IPS-20b (cell line): ENCODE measurements around the gene DISC1.
"Not testable (repeated sequence)": the region's sequence is repeated elsewhere in the genome, so short reads cannot be mapped to it uniquely, and the experiment has no call there.

Source experiments
- H3K27ac ChIP-seq: one replicate; pipeline ENCODE4 v1.5.1; 2013; ENCODE audit warnings: low read length
- H3K27me3 ChIP-seq: 2 replicates; pipeline ENCODE4 v1.6.1; 2013; ENCODE audit warnings: mild to moderate bottlenecking, low read length, inconsistent platforms; ENCODE audit not compliant: insufficient read depth
- H3K36me3 ChIP-seq: 2 replicates; pipeline ENCODE4 v1.6.1; 2013; ENCODE audit warnings: low read depth, mild to moderate bottlenecking, inconsistent platforms, low read length, moderate library complexity; ENCODE audit not compliant: insufficient read depth
- H3K4me1 ChIP-seq: 2 replicates; pipeline ENCODE4 v1.6.1; 2013; ENCODE audit warnings: mild to moderate bottlenecking, control low read depth, inconsistent platforms, low read length, moderate library complexity; ENCODE audit not compliant: insufficient read depth
- H3K4me3 ChIP-seq: 2 replicates; pipeline ENCODE4 v1.5.1; 2013; ENCODE audit warnings: mild to moderate bottlenecking, low read length, inconsistent platforms
- H3K9ac ChIP-seq: 2 replicates; pipeline ENCODE4 v1.6.1; 2013; ENCODE audit warnings: low read depth, mild to moderate bottlenecking, inconsistent platforms, low read length, moderate library complexity
- H3K9me3 ChIP-seq: 2 replicates; pipeline ENCODE4 v1.6.1; 2013; ENCODE audit warnings: mild to moderate bottlenecking, low read depth, low read length, inconsistent platforms; ENCODE audit not compliant: insufficient read depth

The DISC1 gene

GRCh38 chr1:231774719-231775335 lies 148.2 kb downstream of the DISC1 start:
- H3K4me1 ChIP-seq, result peaks cover 6% of the 10 kb centered on the region; the same call in 1 of the 2 replicates
- H3K9ac ChIP-seq, result no peak overlapping the region
- no peak overlapping the region for H3K27ac ChIP-seq
- no peaks in the 10 kb centered on the region for H3K9me3 ChIP-seq
- no peak overlapping the region for H3K4me3 ChIP-seq
- H3K27me3 ChIP-seq, result no peaks in the 10 kb centered on the region
- H3K36me3 ChIP-seq, result no peaks in the 10 kb centered on the region

GRCh38 chr1:231776010-231776756 lies 149.6 kb downstream of the DISC1 start:
- H3K36me3 ChIP-seq, result no peaks in the 10 kb centered on the region
- no peaks in the 10 kb centered on the region for H3K27me3 ChIP-seq
- H3K9me3 ChIP-seq, result no peaks in the 10 kb centered on the region
- H3K9ac ChIP-seq, result no peak overlapping the region
- no peaks in the 10 kb centered on the region for H3K4me1 ChIP-seq
- no peak overlapping the region for H3K4me3 ChIP-seq
- no peak overlapping the region for H3K27ac ChIP-seq

- Histone ChIP-seq H3K9ac (no peak overlapping the region), H3K4me1 (peaks cover under 1% of the 10 kb centered on the region; the same call in 1 of the 2 replicates), H3K27me3 (no peaks in the 10 kb centered on the region), H3K27ac (no peak overlapping the region), H3K4me3 (no peak overlapping the region), H3K9me3 (no peaks in the 10 kb centered on the region), H3K36me3 (no peaks in the 10 kb centered on the region)
Observed at GRCh38 chr1:231776757-231777062, 150.1 kb downstream of the DISC1 start.

- peaks cover 4% of the 10 kb centered on the region; the same call in 1 of the 2 replicates for H3K4me1 ChIP-seq
- no peak overlapping the region for H3K27ac ChIP-seq
- no peaks in the 10 kb centered on the region for H3K27me3 ChIP-seq
- H3K9ac ChIP-seq, result no peak overlapping the region
- no peaks in the 10 kb centered on the region for H3K36me3 ChIP-seq
- no peaks in the 10 kb centered on the region for H3K9me3 ChIP-seq
- H3K4me3 ChIP-seq, result no peak overlapping the region
Observed at GRCh38 chr1:231778009-231778719, 151.6 kb downstream of the DISC1 start.

- H3K4me1 ChIP-seq, result peaks cover 4% of the 10 kb centered on the region; the same call in 1 of the 2 replicates
- H3K27ac ChIP-seq, result no peak overlapping the region
- H3K4me3 ChIP-seq, result no peak overlapping the region
- H3K9ac ChIP-seq, result no peak overlapping the region
- H3K36me3 ChIP-seq, result no peaks in the 10 kb centered on the region
- no peaks in the 10 kb centered on the region for H3K9me3 ChIP-seq
- H3K27me3 ChIP-seq, result no peaks in the 10 kb centered on the region
Observed at GRCh38 chr1:231779081-231779480, 152.5 kb downstream of the DISC1 start.

- no peak overlapping the region for H3K27ac ChIP-seq
- H3K9ac ChIP-seq, result no peak overlapping the region
- no peak overlapping the region for H3K4me3 ChIP-seq
- H3K4me1 ChIP-seq, result peaks cover 4% of the 10 kb centered on the region; the same call in 1 of the 2 replicates
- no peaks in the 10 kb centered on the region for H3K9me3 ChIP-seq
- no peaks in the 10 kb centered on the region for H3K36me3 ChIP-seq
- no peaks in the 10 kb centered on the region for H3K27me3 ChIP-seq
Observed at GRCh38 chr1:231781892-231782291, 155.3 kb downstream of the DISC1 start.

GRCh38 chr1:231785073-231785472 lies 158.5 kb downstream of the DISC1 start:
- not testable (repeated sequence) for H3K9me3 ChIP-seq, H3K4me3 ChIP-seq, H3K27ac ChIP-seq, H3K27me3 ChIP-seq, H3K4me1 ChIP-seq, H3K9ac ChIP-seq, H3K36me3 ChIP-seq

GRCh38 chr1:231786126-231786525 lies 159.5 kb downstream of the DISC1 start:
- no peaks in the 10 kb centered on the region for H3K36me3 ChIP-seq
- no peaks in the 10 kb centered on the region for H3K27me3 ChIP-seq
- no peaks in the 10 kb centered on the region for H3K9me3 ChIP-seq
- peaks cover 4% of the 10 kb centered on the region; the same call in 1 of the 2 replicates for H3K4me1 ChIP-seq
- H3K9ac ChIP-seq, result no peak overlapping the region
- no peak overlapping the region for H3K27ac ChIP-seq
- H3K4me3 ChIP-seq, result no peak overlapping the region

- H3K27ac ChIP-seq, result no peak overlapping the region
- no peaks in the 10 kb centered on the region for H3K9me3 ChIP-seq
- H3K4me3 ChIP-seq, result no peak overlapping the region
- no peaks in the 10 kb centered on the region for H3K36me3 ChIP-seq
- H3K27me3 ChIP-seq, result no peaks in the 10 kb centered on the region
- no peaks in the 10 kb centered on the region for H3K4me1 ChIP-seq
- H3K9ac ChIP-seq, result no peak overlapping the region
Observed at GRCh38 chr1:231792634-231793033, 166.0 kb downstream of the DISC1 start.

GRCh38 chr1:231793893-231794292 lies 167.3 kb downstream of the DISC1 start:
- no peaks in the 10 kb centered on the region for H3K4me1 ChIP-seq
- H3K27ac ChIP-seq, result no peak overlapping the region
- no peaks in the 10 kb centered on the region for H3K27me3 ChIP-seq
- H3K36me3 ChIP-seq, result no peaks in the 10 kb centered on the region
- no peaks in the 10 kb centered on the region for H3K9me3 ChIP-seq
- H3K9ac ChIP-seq, result no peak overlapping the region
- no peak overlapping the region for H3K4me3 ChIP-seq

- no peaks in the 10 kb centered on the region for H3K4me1 ChIP-seq
- no peaks in the 10 kb centered on the region for H3K36me3 ChIP-seq
- H3K4me3 ChIP-seq, result no peak overlapping the region
- no peaks in the 10 kb centered on the region for H3K9me3 ChIP-seq
- no peaks in the 10 kb centered on the region for H3K27me3 ChIP-seq
- H3K9ac ChIP-seq, result no peak overlapping the region
- no peak overlapping the region for H3K27ac ChIP-seq
Observed at GRCh38 chr1:231796141-231796540, 169.6 kb downstream of the DISC1 start.
